GM21515 (cell line): ENCODE results near the gene AMPH.

Experiments used
- ATAC-seq: cut with Tn5 transposase; IDR thresholded peaks from one replicate; pipeline ENCODE4 v1.9.1; 2021; ENCODE audit not compliant: unreplicated experiment

AMPH gene

GRCh38 chr7:38630720-38631673 is at the start of gene AMPH:
Gene AMPH (minus strand): TSS chr7:38631373. CDS start chr7:38631351, 22 bp downstream.
- no peak for ATAC-seq

- ATAC-seq = no peak
Measured at GRCh38 chr7:38679419-38679818, 48.2 kb upstream of the AMPH start.

- no peak for ATAC-seq
Measured at GRCh38 chr7:38678698-38679054, 47.5 kb upstream of the AMPH start.

- no peak for ATAC-seq
Measured at GRCh38 chr7:38677981-38678697, 47.0 kb upstream of the AMPH start.

GRCh38 chr7:38675494-38676106 is 44.4 kb upstream of the AMPH start:
- no peak for ATAC-seq

GRCh38 chr7:38674513-38674912 is 43.3 kb upstream of the AMPH start:
- ATAC-seq = no peak

- ATAC-seq = no peak
Measured at GRCh38 chr7:38673795-38674194, 42.6 kb upstream of the AMPH start.

- ATAC-seq = peak; percentile 67
Measured at GRCh38 chr7:38671911-38672905, 41.0 kb upstream of the AMPH start.

- no peak for ATAC-seq
Measured at GRCh38 chr7:38669965-38670520, 38.9 kb upstream of the AMPH start.

GRCh38 chr7:38664972-38665371 is 33.8 kb upstream of the AMPH start:
- no peak for ATAC-seq

GRCh38 chr7:38660427-38661099 is 29.4 kb upstream of the AMPH start:
- ATAC-seq = peak; percentile 92

- ATAC-seq = no peak
Measured at GRCh38 chr7:38659931-38660330, 28.8 kb upstream of the AMPH start.

- no peak for ATAC-seq
Measured at GRCh38 chr7:38658921-38659320, 27.7 kb upstream of the AMPH start.

- no peak for ATAC-seq
Measured at GRCh38 chr7:38656968-38657367, 25.8 kb upstream of the AMPH start.

- no peak for ATAC-seq
Measured at GRCh38 chr7:38655833-38656774, 24.9 kb upstream of the AMPH start.

GRCh38 chr7:38637957-38638356 is 6.8 kb upstream of the AMPH start:
- ATAC-seq = no peak

- no peak for ATAC-seq
Measured at GRCh38 chr7:38632411-38632810, 1.2 kb upstream of the AMPH start.

GRCh38 chr7:38629651-38630510 is 1.3 kb downstream of the AMPH start:
- ATAC-seq = no peak
